Measurements from ENCODE around the gene GPC3. TPM values are rescaled to one million over a fixed set of nuclear protein-coding genes. Genes with fewer than 3 reads are reported as not detected.

GPC3 gene
- polyA plus RNA-seq, 2 of the 4 experiments (the other 2 are of a cell fraction), result not detected

- H3K27ac ChIP-seq, result no peak overlapping the region
Measured at GRCh38 chrX:133926809-133927208, 58.6 kb downstream of the GPC3 start.

GRCh38 chrX:133926099-133926498, 59.3 kb downstream of the GPC3 start:
- DNase-seq (ENCODE audit: low read depth in 1 of 2, low spot score in 1 of 2) (no peak), FAIRE-seq (peak; percentile 23), ATAC-seq (no peak)
- Histone ChIP-seq H3K27ac (no peak overlapping the region), H3K9me3 (no peaks in the 10 kb centered on the region), H3K4me2 (no peak overlapping the region), H3K4me3 (no peak overlapping the region), H3K4me1 (no peaks in the 10 kb centered on the region)
- ChIA-PET POLR2A (no interaction called here), CTCF (interaction anchor here (1.4 kb wide), 1 partner anchor 134 kb away, joined by 3 read pairs; no protein-coding TSS in a partner anchor)
- TF ChIP-seq RAD21 (conservative IDR thresholded peaks at IDR 0.05 in 1 of 2, IDR thresholded peaks at IDR 0.05 in 1 of 2) (no peak), JUN (IDR thresholded peaks at IDR 0.05) (no peak), HOXB13 (CRISPR knock-in tag; IDR thresholded peaks at IDR 0.05; ENCODE audit: low read depth) (no peak), SREBF2 (IDR thresholded peaks at IDR 0.05) (no peak), KDM1A (IDR thresholded peaks at IDR 0.05; ENCODE audit: low read depth) (no peak)
- WGBS (ENCODE audit: missing lambda C conversion rate), result 17% methylated on average over 1 of the region's 1 CpG

More at GRCh38 chrX:133926809-133927208, 58.6 kb downstream of the GPC3 start:
- 0% methylated on average over 3 of the region's 4 CpGs for WGBS (ENCODE audit: missing lambda C conversion rate)
- ATAC-seq (no peak), DNase-seq (ENCODE audit: low read depth in 1 of 2, low spot score in 1 of 2) (no peak), FAIRE-seq (no peak)
- TF ChIP-seq RNF2 (IDR thresholded peaks at IDR 0.05; ENCODE audit: borderline replicate concordance, low read depth) (no peak), ESRRA (IDR thresholded peaks at IDR 0.05; ENCODE audit: borderline replicate concordance, low read length) (no peak), HES2 (IDR thresholded peaks at IDR 0.05) (no peak), JUN (IDR thresholded peaks at IDR 0.05) (no peak), ZFP36 (IDR thresholded peaks at IDR 0.05; ENCODE audit: borderline replicate concordance, partially characterized antibody) (no peak), EHF (CRISPR knock-in tag; IDR thresholded peaks at IDR 0.05) (no peak), TP53 (CRISPR knock-in tag; IDR thresholded peaks at IDR 0.05) (no peak), POLR2AphosphoS2 (conservative IDR thresholded peaks at IDR 0.05; ENCODE audit: low read length) (no peak), HOXA7 (CRISPR knock-in tag; IDR thresholded peaks at IDR 0.05) (no peak), BCL3 (IDR thresholded peaks at IDR 0.05) (no peak), NFE2L2 (conservative IDR thresholded peaks at IDR 0.05; ENCODE audit: low read length) (no peak)
- Histone ChIP-seq H3K9me3 (no peaks in the 10 kb centered on the region), H3K4me2 (no peak overlapping the region), H3K4me3 (no peak overlapping the region), H3K4me1 (no peaks in the 10 kb centered on the region)
- CTCF ChIA-PET, result interaction anchor here (0.6 to 1.4 kb wide), 2 partner anchors 135 to 177 kb away, joined by 3 to 4 read pairs; no protein-coding TSS in a partner anchor
- POLR2A ChIA-PET, result interaction anchor here (0.5 kb wide), 1 partner anchor 15 kb away, joined by 4 read pairs; no protein-coding TSS in a partner anchor

- DNase-seq (ENCODE audit: low read depth in 1 of 2, low spot score in 1 of 2), result no peak
- Histone ChIP-seq H3K9me3 (no peaks in the 10 kb centered on the region), H3K4me1 (no peaks in the 10 kb centered on the region), H3K27ac (no peak overlapping the region), H3K4me2 (no peak overlapping the region), H3K4me3 (no peak overlapping the region)
- POLR2A ChIA-PET, result no interaction called here
- CTCF ChIA-PET, result interaction anchor here (1.0 kb wide), 1 partner anchor 18 kb away, joined by 3 read pairs; no protein-coding TSS in a partner anchor
- TF ChIP-seq PBX3 (IDR thresholded peaks at IDR 0.05), result no peak
- 3% methylated on average over 4 of the region's 4 CpGs for WGBS (ENCODE audit: missing lambda C conversion rate)
- ATAC-seq, result no peak
- no peak for FAIRE-seq
Measured at GRCh38 chrX:133924548-133924947, 60.8 kb downstream of the GPC3 start.

- ChIA-PET CTCF (interaction anchor here (0.7 to 1.5 kb wide), 3 partner anchors 12 to 169 kb away, joined by 3 to 8 read pairs (median 3); no protein-coding TSS in a partner anchor), POLR2A (no interaction called here)
- no peak overlapping the region for H3K27ac ChIP-seq
- ATAC-seq (no peak), DNase-seq (ENCODE audit: low read depth in 1 of 2, low spot score in 1 of 2) (no peak), FAIRE-seq (no peak)
- H3K9me3 ChIP-seq, result no peaks in the 10 kb centered on the region
- TF ChIP-seq ELK1 (IDR thresholded peaks at IDR 0.05; ENCODE audit: low read depth, low read length) (no peak), PBX3 (IDR thresholded peaks at IDR 0.05) (no peak), HOXB13 (CRISPR knock-in tag; IDR thresholded peaks at IDR 0.05; ENCODE audit: low read depth) (no peak), ATOH8 (CRISPR knock-in tag; IDR thresholded peaks at IDR 0.05; ENCODE audit: low read depth) (no peak), KDM5A (IDR thresholded peaks at IDR 0.05) (no peak), NFE2L2 (conservative IDR thresholded peaks at IDR 0.05; ENCODE audit: low read length) (no peak), ZC3H11A (IDR thresholded peaks at IDR 0.05) (no peak), TP53 (CRISPR knock-in tag; IDR thresholded peaks at IDR 0.05) (no peak), USF2 (IDR thresholded peaks at IDR 0.05) (no peak), CBX2 (IDR thresholded peaks at IDR 0.05; ENCODE audit: borderline replicate concordance, low read depth) (no peak)
- H3K4me3 ChIP-seq, result no peak overlapping the region
- no peak overlapping the region for H3K4me2 ChIP-seq
- 25% methylated on average over 3 of the region's 3 CpGs for WGBS (ENCODE audit: missing lambda C conversion rate)
- no peaks in the 10 kb centered on the region for H3K4me1 ChIP-seq
Measured at GRCh38 chrX:133923548-133923947, 61.8 kb downstream of the GPC3 start.
